GM11168 (cell line): ENCODE data around the gene OR8D2.

Experiments
- in situ Hi-C: fragments of 300-500 bp; cut with MboI; formaldehyde crosslinking; loops from one replicate; pipeline ENCODE4 v1.12.0; 2022; ENCODE audit warnings: low sequenced_read_pairs; ENCODE audit not compliant: unreplicated experiment

The OR8D2 gene, protein sequence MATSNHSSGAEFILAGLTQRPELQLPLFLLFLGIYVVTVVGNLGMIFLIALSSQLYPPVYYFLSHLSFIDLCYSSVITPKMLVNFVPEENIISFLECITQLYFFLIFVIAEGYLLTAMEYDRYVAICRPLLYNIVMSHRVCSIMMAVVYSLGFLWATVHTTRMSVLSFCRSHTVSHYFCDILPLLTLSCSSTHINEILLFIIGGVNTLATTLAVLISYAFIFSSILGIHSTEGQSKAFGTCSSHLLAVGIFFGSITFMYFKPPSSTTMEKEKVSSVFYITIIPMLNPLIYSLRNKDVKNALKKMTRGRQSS

DNA sequence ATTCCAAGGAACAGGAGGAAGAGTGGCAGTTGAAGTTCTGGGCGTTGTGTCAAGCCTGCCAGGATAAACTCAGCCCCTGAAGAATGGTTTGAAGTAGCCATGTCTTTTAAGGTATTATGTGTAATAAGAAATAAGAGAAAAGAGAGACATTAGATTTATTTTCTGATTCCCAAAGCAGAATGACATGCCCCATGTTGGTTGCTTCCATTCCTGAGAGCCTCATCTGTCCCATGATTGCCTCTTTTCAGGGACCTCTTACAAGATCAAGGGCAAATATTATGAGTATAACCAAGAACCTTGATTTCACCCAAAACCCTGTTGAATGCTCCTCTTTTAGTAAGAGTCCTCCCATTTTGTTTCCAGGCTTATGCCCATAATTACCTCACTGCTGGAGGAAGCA, at the start of gene OR8D2:
Gene OR8D2, minus strand, starts transcription at position 101 of the 400 bp plus-strand sequence. Its CDS starts 0 bp downstream, at position 101.
- in situ Hi-C loops, result no loop called here

DNA sequence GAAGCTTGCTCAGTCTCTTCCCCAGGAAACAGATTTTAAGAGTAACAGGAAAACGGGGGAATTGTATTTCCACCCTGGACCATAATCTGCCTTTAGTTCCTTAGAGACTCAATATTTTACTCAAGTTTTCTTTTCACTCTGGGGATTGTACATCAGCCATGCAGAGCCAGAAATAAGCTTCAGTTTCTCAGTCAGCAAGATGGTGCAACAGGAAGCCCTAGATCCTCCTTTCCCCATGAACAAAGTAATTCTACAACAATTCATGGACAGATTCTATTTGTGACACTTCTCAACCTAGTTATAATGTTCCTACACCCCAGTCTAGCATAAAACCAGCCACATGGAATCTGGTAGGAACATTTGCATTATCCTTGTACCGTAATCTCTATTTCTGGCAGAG, 39.6 kb upstream of the OR8D2 start:
- in situ Hi-C loops, result no loop called here

DNA sequence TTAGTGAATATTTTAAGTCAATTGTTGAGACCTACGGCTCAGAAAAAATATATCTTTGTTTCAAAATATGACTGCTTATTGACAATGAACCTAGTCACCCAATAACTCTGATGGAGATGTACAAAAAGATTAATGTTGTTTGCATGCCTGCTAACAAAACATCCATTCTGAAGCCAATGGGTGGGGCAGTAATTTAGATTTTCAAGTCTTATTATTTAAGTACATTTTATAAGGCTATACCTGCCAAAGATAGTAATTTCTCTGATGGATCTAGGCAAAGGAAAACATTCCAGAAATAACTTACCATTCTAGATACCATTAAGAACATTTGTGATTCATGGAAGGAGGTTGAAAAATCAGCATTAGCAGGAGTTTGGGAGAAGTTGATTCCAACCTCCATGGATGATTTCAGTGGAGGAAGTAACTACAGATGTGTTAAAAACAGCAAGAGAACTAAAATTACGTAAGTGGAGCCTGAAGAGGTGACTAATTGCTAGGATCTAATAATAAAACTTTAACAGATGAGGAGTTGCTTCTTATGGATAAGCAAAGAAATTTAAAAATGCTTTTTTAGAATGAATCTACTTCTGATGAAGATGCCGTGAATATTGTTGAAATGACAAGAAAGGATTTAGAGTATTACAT, 26.4 kb upstream of the OR8D2 start:
- in situ Hi-C loops, result no loop called here

DNA sequence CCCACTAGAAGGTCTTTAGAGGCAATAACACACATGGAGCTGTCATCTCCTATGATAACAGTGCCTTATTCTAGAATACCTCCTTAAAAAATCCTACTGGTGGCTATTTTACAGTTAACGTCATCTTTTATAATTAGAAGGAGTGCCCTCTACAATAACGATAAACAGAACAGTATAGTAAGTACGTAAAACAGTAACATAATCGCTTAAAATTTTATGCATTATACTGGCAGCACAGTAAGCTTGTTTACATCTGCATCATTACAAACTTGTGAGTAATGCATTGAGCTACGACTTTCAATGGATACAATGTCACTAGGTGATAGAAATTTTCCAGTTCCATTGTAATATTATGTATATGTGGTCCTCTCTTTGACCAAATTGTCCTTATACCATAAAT, 24.3 kb upstream of the OR8D2 start:
- in situ Hi-C loops, result no loop called here

DNA sequence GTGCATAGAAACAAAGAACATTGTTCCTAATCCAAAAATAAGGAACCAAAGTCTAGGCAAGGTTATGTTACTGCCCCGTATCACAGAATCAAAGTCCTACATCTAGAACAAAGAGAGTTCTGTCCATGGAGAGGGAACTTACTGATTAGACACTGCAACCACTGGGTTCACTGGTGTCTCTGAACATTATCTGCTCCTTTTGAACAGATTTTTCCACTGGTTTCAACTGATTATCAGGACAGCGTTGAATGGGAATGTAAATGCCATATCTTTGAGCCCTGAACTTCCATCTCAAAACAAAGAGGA, 20.1 kb upstream of the OR8D2 start:
- in situ Hi-C loops, result no loop called here

DNA sequence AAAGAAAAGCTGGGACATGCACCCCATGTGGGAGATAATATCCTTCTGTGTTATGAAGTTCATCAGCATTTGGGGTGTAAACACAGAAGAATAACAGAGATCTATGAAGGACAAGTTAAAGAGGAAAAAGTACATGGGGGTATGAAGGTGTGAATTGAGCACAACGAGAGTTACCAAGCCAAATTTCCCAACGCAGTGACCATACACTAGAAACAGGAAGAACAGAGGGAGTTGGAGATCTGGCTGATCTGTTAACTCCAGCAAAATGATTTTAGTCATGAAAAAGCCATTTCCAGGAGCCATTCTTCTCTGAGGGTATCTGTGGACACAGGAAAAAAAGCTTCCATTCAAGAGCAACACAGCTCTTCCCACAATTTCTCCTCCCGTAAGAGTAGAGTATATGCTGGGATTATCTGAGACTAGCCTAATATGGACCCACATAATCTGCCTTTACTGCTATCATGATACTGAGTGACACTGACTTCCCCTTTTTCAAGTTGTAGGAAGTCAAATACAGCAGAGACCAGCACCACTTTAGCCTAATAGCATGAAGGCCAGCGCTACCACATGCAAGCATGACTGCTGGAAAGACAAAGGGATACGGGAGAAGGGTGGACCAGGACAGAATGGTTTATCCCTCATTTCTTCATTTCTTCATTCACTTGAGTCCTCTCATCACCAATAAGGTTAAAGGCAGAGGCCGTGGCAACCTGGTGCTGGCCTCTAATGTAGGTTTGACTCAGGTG, 19.6 kb upstream of the OR8D2 start:
- in situ Hi-C loops, result no loop called here

DNA sequence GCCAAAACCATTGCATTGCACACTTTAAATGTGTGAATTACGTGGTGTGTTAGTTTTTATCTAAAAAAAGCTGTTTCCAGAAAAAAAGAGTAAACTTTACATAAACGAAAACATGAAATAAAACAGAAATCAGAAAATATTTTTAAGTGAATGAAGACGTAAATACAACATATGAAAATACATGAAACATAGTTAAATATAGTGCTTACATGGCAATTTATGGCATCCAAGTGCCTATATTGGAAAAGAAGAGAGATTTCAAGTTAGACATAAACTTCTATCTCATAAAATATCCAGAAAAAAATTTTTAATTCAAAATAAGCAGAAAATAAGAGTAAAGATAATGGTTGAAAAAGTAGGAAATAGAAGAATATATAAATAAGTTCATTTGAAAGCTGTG, 11.9 kb upstream of the OR8D2 start:
- in situ Hi-C loops, result no loop called here

DNA sequence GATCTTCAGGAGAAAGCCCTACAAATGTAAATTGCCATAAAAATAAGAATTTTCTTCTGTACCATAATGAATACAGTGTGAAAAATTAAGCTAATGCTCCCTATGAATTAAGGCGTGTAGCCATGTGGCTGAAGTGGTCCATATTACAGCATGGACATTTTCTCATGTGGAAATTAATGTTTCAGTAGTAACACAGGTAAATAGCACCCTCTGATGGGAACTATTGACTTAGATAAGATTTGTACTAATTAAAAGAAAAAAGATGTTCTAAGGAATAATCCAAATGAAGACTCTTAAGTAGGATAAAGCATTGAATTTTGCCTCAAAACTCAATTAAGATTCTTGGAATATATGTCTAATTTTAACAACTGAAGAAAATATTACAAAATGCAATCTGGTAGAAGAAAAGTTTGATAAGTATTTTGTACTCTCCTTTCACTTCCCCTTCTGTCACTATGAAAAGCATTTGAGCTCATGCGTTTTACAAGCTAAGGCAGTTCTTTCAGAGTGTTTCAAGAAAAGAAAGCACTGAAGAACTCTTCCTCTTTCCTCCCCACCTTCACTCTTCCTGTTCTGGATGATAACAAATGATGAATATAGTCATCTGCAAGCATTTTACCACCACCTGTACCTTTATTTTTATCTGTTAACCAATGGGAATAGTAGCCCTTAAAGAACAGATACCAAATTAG, 9.9 kb upstream of the OR8D2 start:
- in situ Hi-C loops, result no loop called here

DNA sequence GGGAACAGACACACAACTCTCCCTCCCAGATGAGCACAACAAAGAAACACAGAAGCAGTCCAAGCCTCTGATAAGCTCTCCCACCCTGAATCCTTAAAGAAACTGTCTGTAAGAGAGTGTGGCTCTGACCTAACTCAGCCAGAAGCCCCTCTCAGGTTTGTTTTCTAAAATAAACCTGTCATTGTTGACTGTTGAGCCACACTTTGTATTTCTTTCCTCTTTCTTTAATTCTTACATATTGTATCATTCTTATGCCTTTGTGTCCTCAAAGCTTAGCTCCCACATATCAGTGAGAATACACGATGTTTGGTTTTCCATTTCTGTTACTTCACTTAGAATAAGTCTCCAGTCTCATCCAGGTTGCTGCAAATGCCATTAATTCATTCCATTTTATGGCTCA, 7.8 kb upstream of the OR8D2 start:
- in situ Hi-C loops, result no loop called here

DNA sequence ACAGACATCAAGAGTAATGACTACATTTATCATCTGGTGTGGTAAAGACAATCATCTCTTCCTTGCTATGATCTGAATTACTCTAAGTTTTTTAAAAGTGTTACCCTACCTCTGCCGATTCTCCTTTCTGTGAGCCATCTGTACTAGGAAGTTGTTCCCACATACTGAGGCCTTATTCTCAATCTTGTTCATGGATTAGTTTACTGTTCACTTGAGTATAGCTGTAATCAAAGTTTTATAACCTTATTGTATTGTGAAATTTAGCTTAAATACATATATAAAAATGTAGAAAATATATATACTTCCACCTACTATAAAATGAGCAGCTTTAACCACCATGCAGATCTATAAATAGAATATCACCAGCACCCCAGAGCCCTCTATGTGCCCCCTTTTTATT, 2.4 kb upstream of the OR8D2 start:
- in situ Hi-C loops, result no loop called here

DNA sequence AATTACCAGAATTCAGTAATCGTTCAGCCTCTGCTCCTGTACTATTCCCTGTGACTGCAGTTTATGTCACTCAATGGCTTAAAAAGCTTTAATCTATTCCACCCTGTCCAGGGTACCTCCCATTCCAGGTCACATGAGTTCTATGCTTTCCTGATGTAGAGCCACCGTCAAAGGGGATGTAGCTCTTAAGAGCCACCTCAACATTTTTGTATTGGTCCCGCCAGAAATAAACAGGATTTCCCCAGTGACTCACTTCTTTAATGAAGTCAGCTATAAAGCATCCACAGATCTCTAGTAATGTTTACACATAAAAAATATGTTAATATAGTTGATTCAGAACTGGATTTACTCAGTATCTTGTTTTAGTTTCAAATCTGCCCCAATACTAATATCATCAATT, 4.9 kb downstream of the OR8D2 start:
- in situ Hi-C loops, result no loop called here

DNA sequence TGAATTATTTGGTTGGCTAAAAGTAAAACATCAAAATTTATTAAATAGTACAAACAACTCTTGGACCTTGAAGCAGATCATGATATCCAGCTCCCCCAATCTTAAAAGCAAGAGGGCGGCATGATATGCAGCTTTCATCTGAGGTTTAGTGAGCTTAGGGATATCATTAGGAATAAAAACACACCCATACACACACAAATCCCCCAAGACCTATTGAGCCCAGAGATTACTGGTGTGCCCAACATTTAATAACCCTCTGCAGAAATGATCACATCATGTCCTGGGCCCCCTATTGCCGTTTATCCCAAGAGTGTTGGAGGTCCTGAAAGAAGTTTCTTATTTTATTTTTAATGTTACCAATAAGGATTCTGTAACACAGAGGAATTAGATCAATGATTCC, 6.1 kb downstream of the OR8D2 start, which contains the start of gene OR8D1:
Gene OR8D1, minus strand, starts transcription at position 101 of the 400 bp plus-strand sequence. CDS start 3,183 bp downstream, outside the sequence.
- in situ Hi-C loops, result no loop called here

DNA sequence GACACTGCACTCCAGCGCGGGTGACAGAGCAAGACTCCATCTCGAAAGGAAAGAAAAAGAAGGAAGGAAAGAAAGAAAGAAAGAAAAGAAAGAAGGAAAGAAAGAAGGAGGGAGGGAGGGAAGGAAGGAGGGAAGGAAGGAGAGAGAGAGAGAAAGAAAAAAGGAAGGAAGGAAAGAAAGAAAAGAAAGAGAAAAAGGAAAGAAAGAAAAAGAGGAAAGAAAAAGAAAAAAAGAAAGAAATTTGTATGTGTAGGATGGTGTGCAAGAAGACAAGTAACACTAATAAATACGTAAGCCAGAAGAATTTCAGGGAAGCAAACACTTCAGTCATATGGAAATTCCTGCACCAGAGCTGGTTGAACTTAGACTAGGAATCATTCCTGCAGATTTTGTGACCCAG, 6.9 kb downstream of the OR8D2 start:
- in situ Hi-C loops, result no loop called here

DNA sequence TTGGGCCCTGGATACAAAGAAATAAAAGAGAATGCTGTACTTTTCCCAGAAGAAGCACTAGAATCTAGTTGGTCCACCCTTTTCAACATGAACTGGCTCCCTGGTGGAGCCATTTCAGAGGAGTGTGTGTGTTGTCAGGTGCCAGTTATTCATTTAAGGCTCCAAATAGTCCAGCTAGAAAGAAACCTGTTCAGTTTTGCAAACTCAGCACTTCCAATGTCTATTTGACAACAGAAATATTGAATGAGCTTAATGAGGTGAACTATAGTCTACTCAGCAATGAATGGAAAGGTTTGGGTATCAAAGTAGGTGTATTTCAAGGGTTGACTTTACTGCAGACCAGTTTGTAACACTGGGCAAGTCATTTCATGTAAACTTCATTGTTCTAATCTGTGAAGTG, 8.3 kb downstream of the OR8D2 start:
- in situ Hi-C loops, result no loop called here

DNA sequence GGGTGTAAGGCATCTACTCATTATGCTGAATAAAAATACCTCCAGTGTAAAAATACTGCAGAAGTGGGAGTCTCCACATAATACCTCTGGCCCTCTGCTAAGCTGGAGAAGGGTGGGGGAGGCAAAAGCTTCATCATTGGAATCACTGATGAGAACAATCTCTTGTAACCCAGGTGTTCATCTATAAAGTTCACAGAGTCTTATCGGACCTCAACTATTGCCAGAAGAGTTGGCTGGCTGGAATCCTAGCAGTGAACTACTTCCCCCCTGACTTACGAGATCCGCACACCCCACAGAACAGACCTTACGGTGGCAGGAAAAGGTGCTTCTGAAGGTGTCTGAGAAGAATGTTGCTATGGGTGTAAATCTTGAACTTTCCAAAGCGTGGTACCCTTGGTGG, 8.7 kb downstream of the OR8D2 start:
- in situ Hi-C loops, result no loop called here

DNA sequence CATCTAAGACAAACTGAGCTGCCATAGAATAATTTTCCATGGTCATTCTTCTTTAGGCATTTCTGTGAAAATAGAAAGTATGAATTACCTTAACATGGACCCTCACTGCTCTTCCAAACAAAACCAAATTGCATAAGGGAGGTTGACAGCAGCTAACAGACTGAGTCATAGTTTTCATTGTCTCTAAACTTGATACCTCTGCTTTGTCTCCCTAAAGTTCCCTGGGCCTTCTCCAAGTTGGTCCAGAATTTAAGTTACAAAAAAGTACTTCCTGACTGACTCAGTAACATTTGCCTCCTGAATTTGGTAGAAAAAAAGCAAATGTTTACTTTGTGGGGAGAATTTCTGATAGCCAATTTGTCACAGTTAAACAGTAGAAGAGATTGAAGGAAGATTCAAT, 9.3 kb downstream of the OR8D2 start:
- in situ Hi-C loops, result no loop called here

DNA sequence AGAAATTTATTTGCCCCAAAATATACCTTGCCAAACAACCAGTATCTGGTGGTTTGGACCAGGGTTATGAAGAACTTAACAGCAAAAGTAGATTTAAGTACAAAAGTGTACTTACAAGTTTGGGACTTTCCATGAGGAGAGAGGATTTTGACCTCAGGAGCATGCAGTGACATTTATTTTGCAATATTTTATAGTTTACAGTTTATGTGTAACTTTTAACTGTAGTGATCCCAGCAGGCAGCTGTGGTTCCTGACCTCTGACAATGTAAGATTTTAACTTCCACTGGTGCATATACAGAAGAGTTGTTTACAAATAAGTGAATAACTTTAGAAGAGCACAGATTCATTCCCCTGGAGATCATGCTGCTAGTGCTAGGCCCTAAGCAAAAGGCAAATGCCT, 12.9 kb downstream of the OR8D2 start:
- in situ Hi-C loops, result no loop called here

DNA sequence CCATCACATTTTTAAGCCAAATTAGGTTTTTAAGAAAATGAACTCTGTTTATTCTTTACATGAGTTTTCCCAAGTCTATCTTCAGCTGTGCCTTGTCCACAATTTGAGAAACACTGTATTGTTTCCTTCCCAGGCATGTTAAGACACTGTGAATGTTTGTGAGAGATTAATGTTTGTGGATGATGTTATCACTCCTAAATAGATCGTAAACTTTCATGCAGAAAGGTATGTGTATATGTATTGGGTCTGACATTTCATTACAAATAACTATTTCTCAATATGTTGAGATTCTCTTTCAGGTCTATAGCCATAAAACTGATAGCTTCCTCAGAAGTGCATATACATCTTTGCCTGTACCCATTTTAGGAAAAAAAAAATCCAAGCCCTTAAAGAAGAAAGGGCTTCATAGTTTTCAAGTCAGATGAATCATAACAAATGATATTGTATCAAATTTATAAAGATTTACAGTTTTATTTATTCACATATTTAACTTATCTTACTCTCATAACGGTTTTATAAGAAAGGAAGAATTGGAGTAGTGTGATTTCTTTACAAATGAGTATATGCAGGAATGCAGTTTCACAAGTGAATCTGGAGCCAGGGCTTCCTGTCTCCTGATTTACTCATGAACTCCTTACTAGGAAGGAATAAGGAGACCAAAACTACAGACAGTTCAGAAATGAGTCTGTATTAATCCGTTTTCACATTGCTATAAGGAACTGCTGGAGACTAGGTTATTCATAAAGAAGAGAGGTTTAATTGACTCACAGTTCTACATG, 17.5 kb downstream of the OR8D2 start:
- in situ Hi-C loops, result no loop called here

DNA sequence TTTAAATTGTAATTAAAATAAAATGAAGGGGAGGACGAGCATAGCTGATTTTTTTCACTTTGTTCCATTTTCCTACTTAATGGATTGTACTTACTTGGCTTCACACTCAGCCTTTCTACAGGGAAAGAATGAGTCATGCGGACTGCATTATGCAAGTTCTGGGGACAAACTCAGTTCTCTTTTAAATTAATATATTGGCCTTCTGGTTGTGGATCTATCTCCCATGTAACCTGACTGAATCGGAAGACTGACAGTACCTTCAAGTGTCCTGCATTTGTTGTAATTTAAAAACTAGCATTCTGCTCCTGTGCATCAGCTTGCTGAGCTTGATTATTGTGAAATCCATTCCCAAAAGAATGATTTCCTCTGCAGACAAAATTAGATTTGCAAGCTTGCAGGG, 18.4 kb downstream of the OR8D2 start:
- in situ Hi-C loops, result no loop called here

DNA sequence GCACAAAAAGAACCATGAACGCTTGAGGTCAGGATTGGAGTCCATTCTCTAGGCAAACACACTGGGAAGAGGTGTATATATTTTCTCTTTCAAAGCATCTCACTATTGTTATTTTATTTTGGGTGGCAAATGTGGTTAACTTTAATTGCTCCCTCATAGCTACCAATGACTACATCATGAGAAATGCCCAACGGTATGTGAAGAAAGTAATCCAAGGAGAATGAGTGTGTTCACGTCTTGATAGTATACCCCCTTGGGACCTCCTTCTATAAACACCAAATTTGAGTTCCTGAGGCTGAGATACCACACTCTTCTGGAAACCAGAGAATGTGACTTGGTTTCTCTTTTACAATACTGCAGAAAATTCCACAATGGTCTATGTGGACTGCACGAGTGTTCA, 22.1 kb downstream of the OR8D2 start:
- in situ Hi-C loops, result no loop called here
